ENCODE data around the gene TSPEAR.

Gene TSPEAR

GRCh38 chr21:44711327-44712202 lies at the start of gene TSPEAR:
Gene TSPEAR, minus strand, starts transcription at chr21:44711572. Its CDS starts 58 bp downstream, at chr21:44711514.
- peak; percentile 88 for DNase-seq

- no peak for DNase-seq
Measured at GRCh38 chr21:44760376-44760775, 49.0 kb upstream of the TSPEAR start.

- no peak for DNase-seq
Measured at GRCh38 chr21:44759628-44760285, 48.4 kb upstream of the TSPEAR start.

GRCh38 chr21:44758781-44759627 lies 47.6 kb upstream of the TSPEAR start:
- no peak for DNase-seq

- DNase-seq: no peak
Measured at GRCh38 chr21:44758141-44758561, 46.8 kb upstream of the TSPEAR start.

- DNase-seq: no peak
Measured at GRCh38 chr21:44757731-44758130, 46.4 kb upstream of the TSPEAR start.

GRCh38 chr21:44756423-44757185 lies 45.2 kb upstream of the TSPEAR start:
- DNase-seq: no peak

GRCh38 chr21:44755227-44755626 lies 43.9 kb upstream of the TSPEAR start:
- no peak for DNase-seq

GRCh38 chr21:44753357-44753756 lies 42.0 kb upstream of the TSPEAR start:
- DNase-seq: no peak

GRCh38 chr21:44752671-44753235 lies 41.4 kb upstream of the TSPEAR start:
- DNase-seq: peak; percentile 67

- DNase-seq: no peak
Measured at GRCh38 chr21:44751799-44752636, 40.6 kb upstream of the TSPEAR start.

GRCh38 chr21:44751186-44751798 lies 39.9 kb upstream of the TSPEAR start:
- DNase-seq: no peak

GRCh38 chr21:44750675-44751025 lies 39.3 kb upstream of the TSPEAR start:
- no peak for DNase-seq

- DNase-seq: no peak
Measured at GRCh38 chr21:44749759-44750674, 38.6 kb upstream of the TSPEAR start.

- no peak for DNase-seq
Measured at GRCh38 chr21:44749116-44749758, 37.9 kb upstream of the TSPEAR start.

GRCh38 chr21:44748621-44749020 lies 37.2 kb upstream of the TSPEAR start:
- peak; percentile 60 for DNase-seq

- peak; percentile 40 for DNase-seq
Measured at GRCh38 chr21:44742418-44743153, 31.2 kb upstream of the TSPEAR start.

- DNase-seq: no peak
Measured at GRCh38 chr21:44741921-44742320, 30.5 kb upstream of the TSPEAR start.
